HEK293T (cell line): ENCODE data around the gene IGF2.

ENCODE experiments used
- FOXA1 ChIP-seq: fragments of 450-650 bp; IDR thresholded peaks from 2 replicates; pipeline ENCODE4 v1.6.1; 2016; ENCODE audit warnings: mild to moderate bottlenecking
- FOXK2 ChIP-seq: fragments of 450-650 bp; IDR thresholded peaks from 2 replicates; pipeline ENCODE4 v1.6.1; 2016; ENCODE audit warnings: mild to moderate bottlenecking
- NFRKB ChIP-seq: fragments of 450-650 bp; IDR thresholded peaks from 2 replicates; pipeline ENCODE4 v1.6.1; 2016; ENCODE audit warnings: mild to moderate bottlenecking, moderate library complexity
- SP1 ChIP-seq: fragments of 450-650 bp; IDR thresholded peaks from 2 replicates; pipeline ENCODE4 v1.6.1; 2017

DNA sequence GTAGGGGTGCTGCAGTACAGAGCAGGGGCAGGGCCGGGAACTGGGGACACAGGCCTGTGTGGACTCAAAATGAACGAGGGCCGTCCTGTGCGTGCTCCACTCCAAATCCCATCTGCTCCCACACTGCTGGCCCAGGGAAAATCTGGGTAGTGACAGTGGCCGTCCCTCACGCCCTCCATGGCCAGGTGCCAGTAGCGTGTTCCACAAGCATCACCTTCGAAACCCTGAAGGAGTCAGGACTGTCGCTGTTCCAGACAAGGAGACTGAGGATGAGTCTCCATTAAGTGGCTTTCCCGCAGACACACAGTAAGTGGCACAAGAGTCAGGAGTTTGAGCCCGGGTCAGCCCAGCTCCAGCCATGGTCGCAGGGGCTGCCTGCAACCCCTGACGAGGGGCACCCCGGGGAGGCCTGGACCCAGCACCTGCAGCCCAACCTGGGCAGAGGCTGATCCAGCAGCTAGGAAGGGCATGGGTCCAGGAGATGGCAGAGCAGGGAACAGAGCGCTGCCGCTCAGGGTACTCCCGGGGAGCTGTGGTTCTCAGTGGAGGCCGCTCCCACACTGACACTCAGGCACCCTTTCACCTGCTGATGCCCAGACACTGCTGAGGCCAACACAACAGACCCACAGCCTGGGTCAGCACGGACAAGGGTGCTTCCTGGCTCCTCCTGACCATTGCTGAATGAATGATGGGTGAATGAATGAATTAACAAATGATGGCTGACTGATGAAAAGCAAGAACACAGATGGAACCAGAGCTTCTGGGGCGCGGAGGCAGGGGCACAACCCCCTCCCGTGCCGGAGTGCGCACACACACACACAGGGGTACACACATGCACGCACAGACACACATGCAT, 35.3 kb downstream of the IGF2 start:
- TF ChIP-seq SP1 (no peak), FOXA1 (no peak), NFRKB (no peak), FOXK2 (no peak)
